HG03060 (cell line): Measurements from ENCODE around the gene HEXD.

ENCODE experiments used
- ATAC-seq: cut with Tn5 transposase; IDR thresholded peaks from one replicate; pipeline ENCODE4 v1.9.1; 2021; ENCODE audit warnings: low read depth, moderate number of reproducible peaks; ENCODE audit not compliant: unreplicated experiment

The HEXD gene

DNA sequence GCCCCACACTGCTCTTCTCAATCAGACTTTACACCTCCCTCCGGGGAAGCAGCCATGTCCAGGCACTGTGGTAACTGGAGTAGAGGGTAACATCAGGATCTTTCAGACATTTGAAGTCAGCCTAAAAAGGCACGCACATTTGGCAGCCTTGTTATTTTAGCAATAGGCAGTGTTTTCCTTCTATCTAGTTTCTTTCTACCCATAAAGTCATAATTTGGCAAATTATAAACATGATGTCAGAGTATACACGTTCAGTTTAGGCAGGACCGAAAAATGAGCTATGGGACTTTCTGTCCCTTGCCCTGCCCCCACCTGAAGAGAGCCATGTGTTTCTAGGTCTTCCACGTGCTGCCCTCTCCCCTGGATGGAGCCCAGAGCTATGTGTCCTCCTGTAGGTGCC lies 61.5 kb downstream of the HEXD start:
- ATAC-seq, result no peak

DNA sequence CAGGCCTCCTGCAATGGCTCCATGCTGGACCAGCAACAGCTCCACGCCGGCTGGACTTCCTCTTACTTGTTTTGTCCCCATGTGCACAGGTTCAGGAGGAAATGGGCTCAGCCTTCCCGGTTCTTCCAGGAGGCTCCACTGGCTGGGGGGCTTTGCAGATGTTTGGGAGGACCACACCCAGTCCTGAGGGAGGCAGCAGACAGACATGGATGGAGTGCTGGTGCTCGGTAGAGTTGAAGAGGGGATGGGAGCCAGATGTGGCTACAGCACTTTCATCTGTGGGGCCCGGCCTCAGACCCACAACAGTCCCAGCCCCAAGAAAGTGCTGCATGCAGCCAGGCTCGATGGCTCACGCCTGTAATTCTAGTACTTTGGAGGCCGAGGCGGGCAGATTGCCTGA lies 62.2 kb downstream of the HEXD start:
- ATAC-seq, result no peak

DNA sequence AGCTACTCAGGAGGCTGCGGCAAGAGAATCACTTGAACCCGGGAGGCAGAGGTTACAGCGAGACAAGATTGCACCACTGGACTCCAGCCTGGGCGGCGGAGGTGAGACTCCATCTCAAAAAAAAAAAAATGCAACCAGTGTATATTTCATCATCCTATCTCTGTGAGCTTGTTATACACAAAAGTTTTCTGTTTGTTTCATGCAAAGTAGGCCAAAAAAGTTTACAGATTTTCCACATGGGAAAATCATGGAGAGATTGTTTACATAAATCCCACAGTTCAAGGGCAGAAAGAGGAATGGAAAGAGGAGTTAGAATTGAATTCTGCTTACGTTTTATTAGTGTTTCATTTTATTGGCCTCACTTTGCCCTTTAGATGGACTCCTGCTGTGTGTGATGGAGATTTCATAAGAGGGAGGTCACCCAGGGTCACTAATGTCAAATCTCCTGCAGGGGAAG lies 65.1 kb downstream of the HEXD start:
- no peak for ATAC-seq

DNA sequence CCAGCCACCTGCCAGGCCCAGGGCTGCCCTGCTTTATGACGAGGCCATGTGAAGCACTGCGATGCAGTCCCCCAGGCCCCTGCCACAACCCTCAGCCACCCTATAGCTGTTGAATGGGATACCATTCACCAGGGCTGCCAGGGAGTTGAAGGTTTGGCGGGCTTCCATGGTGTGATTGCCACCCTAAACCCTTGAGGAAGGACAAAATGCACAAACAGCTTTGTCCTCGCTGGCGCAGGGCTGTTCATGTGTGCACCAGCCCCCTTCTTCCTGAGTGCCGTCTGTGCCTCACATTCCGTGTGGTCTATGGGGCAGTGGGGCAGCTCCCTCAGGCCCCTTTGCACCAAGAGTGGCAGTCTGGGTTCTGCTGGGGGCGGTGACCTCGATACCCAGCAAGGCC lies 65.7 kb downstream of the HEXD start:
- no peak for ATAC-seq

DNA sequence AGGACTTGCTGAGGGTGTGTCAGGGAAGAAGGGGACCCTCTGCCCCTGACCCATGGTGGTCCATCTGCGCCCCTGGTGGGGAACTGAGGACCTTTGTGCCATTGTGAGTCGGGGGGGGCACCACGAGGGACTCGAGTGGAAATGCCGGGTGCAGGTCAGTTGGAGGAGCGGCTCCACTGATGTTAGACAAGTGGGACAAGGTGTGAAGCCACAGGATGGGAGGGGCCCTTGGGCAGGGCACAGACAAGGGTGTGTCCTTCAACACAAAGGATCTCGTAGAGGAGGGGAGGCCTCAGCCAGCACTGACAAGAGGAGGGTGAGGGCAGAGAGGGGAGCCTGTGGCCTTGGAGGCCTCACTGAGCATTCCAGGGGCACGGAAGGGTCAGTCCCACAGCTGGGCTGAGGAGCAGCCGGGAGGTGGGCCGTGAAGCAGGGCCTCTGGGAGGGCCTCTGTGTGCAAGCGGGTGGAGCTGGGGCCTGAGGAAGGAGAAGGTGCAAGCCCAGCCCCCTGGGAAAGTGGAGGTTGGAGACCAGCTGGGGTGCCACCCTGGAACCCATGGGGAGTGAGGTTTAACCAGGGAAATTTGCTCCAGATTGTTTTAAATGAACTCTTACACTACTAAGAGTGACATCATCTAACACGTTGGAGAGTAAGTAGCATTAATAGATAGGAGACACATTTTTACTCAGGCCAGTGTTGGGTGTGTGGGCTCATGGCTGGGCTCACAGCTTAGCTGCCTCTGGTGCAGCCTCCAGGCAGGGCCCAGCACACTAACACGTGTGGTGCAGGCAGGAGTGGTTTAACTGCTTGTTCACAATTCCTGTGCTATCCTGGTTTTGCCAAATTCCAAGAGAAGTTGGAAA lies 68.3 kb downstream of the HEXD start:
- ATAC-seq, result no peak

DNA sequence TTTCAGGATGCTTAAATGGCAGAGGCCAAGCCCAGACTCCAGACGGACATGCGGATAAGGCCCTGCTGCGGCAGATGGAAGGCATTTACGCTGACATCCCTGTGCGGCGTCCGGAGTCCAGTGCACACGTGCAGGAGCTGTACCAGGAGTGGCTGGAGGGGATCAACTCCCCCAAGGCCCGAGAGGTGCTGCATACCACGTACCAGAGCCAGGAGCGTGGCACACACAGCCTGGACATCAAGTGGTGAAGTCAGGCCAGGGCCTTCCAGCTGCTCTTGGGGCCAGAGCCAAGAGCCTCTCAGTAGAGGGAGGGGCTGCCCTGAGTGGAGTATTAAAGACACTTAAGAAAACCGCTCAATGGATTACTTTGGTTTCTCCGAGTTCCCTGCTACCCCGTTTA lies 69.8 kb downstream of the HEXD start:
- ATAC-seq, result no peak

DNA sequence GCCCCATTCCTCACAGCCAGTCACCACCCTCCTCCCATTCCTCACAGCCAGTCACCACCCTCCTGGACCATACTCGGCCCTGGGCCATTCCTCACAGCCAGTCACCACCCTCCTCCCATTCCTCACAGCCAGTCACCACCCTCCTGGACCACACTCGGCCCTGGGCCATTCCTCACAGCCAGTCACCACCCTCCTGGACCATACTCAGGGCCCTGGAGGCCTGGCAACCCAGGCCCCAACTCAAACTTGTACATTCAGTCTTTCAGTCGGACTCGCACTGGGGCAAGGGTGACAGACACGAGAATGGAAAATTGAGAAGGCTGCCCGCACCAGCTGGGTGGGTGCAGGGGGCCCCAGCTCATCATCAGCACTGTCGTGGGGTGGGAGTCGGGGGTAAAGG lies 71.0 kb downstream of the HEXD start:
- no peak for ATAC-seq

DNA sequence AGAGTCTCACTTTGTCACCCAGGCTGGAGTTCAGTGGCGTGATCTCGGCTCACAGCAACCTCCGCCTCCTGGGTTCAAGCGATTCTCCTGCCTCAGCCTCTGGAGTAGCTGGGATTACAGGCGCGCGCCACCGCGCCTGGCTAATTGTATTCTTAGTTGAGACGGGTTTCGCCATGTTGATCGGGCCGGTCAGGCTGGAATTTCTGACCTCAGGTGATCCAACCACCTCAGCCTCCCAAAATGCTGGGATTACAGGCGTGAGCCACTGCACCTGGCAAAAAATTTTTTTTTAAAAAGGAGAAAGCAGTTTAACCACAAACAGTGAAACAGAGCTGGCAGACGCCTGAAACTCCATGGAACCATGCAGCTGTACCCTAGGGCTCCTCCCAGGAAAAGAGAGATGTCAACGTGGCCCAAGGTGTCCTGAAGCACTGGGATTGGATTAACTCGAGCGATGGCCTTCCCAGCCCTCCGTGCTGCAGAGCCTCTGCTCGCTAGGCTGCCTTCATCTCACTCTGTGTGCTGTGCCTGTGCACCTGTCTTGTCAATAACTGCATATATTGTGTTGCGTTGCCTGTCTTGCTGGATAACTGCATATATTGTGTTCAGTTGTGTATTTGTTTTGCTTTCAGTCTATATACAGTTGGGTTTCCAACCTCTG lies 71.8 kb downstream of the HEXD start:
- no peak for ATAC-seq

DNA sequence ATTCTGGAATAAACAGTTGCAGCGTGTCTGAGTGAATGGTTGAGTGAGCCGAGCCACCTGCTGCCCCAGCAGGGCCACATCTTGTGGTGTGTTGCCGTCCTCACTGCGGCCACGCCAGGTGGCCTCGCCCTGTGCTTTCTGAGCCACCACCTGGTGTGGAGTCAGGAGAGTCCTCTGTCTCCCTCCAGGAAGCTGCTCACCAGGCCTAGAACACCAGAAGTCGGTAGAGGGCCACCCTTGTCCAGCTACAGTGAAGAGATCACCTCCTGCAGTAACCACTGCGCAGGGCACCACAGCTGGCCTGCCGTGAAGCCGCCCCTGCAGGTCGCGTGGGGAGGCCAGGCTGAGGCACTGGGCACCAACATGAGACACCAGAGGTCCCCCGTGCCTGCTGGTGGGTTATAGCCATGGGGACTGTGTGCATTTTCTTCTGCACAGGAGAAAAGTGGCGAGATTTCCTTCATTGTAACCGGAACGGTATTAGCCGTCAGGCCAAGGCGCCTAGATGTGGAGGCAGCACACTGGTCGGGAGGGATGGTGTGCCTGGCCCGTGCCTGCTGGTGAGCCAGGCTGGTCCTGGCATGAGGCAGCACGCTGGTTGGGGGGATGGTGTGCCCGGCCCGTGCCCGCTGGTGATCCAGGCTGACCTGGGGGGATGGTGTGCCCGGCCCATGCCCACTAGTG lies 72.5 kb downstream of the HEXD start:
- no peak for ATAC-seq

DNA sequence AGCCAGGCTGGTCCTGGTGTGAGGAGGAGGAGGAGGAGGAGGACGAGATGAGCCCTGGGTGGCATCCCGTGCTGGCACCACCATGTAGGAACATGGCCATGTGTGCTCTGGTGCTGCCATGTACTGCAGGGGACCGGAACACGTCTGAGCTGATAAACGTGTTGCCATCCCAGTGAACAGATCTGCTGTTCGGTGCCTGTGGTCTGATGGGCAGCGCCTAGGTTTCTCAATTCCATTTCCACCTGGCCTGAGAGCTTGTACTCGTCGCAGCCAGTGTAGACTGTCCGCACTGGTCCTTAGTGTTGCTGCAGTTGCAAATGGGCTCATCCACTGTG lies 73.0 kb downstream of the HEXD start:
- no peak for ATAC-seq

DNA sequence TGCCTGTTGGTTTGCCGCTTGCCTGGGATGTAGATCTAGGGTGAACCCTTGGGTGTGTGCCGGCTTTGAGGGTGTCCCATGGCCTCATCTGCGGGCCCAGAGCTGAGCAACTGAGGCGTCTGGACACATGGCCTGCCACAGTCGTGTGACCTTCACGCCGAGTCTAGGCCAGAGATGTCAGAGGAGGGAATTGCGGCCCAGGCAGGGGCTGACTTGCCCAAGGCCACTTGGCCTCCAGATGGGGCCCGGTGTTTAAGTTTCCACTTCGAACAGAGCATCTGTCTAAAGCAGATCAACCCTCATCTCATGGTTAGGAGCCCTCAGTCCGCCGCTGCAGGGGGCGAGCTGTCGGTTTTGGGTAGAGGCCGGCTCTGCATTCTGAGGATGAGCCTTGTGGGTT lies 73.4 kb downstream of the HEXD start:
- no peak for ATAC-seq
